Mucosa of gallbladder (tissue), 1 donor: ENCODE results near the gene NIT1. TPM values are rescaled to one million over a fixed set of nuclear protein-coding genes. Genes with fewer than 3 reads are reported as not detected.

ENCODE experiments used
- DNase-seq: peaks from one replicate; pipeline ENCODE4 v3.0.0-alpha.2; 2020; ENCODE audit warnings: low spot score
- total RNA-seq: library from RNA; stranded (reverse); gene quantifications from one replicate; pipeline ENCODE4 v1.2.1, GENCODE V29; 2021
- donor health status: DM: no; HTN: no; CAD: no.

NIT1 gene, protein sequence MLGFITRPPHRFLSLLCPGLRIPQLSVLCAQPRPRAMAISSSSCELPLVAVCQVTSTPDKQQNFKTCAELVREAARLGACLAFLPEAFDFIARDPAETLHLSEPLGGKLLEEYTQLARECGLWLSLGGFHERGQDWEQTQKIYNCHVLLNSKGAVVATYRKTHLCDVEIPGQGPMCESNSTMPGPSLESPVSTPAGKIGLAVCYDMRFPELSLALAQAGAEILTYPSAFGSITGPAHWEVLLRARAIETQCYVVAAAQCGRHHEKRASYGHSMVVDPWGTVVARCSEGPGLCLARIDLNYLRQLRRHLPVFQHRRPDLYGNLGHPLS
- total RNA-seq, result 67.6 TPM

DNA sequence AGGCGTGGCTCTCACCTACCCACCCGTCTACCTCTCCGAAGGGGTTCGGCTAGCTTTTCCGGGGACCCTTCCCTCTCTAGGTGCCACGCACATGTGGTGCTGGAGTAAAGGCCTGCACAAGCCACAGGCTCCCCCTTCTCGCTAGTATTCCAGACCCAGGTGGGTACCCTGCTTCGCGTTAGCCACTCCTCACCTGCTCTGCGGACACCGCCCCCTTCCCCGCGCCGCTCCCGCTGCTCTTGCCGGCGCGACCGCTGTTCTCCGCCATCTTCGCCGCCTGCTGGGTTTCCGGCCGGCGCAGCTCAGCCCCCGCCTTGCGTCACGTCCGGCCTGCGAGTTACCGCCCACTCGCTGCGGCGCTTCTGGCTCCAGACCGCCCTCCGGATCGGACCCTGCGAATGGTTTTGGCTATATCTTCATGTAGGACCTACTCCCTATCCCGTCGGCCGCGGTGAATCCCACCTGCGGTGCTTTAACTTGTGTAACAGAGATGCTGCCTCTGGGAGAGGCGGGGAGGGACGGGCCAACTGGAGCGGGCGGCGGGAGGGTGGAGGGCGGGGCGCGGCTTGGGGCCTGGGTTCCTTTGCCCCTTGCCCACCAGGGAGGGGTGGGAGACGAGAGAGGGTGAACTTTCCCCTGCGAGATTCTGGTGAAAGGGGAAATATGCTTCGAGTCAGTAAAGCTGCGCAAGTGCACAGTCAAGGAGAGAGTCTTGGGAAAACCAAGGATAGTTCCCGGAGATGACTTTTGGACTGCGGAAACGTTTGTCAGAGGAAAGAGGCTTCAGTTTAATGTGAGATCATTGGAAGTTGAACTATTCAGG lies at the start of gene NIT1, which contains the start of gene PFDN2:
TSS of gene NIT1 (plus strand) at position 347 of the 823 bp plus-strand sequence. CDS start at position 419, 72 bp downstream.
TSS of gene PFDN2 (minus strand) at position 279 of the 823 bp plus-strand sequence. CDS start at position 268, 11 bp downstream.
- peak; percentile 83 for DNase-seq

DNA sequence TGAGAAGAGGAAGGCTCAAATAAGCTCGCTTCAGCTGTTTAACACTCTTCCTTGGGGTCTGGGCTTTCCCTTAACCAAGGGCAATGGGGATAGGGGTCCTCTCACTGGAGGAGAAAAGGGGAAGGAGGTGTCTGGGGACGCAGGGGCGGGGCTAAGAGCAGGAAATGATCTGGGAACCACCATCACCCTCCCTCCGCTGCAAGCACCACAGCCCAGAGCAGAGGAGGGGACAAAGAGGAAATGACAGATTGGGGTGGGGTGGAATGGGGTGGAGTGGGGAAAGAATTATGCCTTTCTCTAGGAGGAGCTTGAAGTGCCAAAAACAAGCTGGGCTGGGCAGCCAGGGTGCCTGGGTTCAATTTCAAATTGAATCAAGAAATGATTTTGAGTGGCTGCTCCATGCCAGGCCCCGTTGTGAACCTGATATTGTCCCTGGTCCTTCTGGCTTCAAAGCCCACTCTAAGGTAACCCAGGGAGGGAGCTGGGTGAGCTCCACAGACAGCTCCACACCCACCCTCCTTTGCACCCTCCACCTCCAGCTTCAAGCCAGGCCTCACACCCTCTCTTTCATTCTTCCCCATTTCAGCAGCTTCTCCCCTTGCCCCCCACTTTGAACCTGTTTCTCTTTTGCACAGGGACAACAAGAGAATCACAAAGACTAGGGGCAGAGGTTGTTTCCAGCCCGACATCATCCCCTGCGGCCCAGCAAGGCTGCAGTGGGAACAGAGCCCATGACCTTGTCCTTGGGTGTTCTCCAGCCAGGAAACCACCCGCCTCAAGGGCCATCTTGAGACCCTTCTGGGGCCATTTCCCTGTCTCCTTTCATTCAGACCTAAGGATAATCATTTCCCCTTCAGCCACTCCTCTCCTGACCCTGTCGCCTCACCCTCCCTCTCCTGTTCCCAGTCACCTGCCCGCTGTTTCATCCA lies 49.3 kb upstream of the NIT1 start:
- peak; percentile 62 for DNase-seq

DNA sequence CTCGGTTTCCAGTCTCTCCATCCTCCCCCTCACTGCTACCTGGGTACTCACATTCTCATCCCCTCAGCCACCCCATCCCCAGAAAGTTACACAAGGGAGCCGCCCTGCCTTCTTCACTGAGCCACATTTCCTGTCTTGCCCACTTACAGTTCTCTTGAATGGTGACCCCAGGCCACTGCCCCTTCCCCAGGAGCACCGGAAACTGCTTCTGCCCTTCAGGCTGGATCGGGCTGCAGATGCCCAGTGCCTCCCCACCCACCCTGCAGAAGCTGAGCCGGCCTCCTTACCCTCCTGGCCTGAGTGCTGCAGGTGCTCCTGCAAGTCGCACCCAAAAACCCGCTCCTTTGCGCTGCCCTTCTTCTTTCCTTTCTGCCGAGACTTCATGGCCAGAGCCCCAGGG lies 48.7 kb upstream of the NIT1 start:
- DNase-seq, result no peak

- peak; percentile 68 for DNase-seq
These were observed 48.1 kb upstream of the NIT1 start, which contains the start of gene ARHGAP30 for GRCh38 chr1:161069731-161070270. Gene ARHGAP30 (minus strand): TSS chr1:161069891. CDS start chr1:161069624, 267 bp downstream.

DNA sequence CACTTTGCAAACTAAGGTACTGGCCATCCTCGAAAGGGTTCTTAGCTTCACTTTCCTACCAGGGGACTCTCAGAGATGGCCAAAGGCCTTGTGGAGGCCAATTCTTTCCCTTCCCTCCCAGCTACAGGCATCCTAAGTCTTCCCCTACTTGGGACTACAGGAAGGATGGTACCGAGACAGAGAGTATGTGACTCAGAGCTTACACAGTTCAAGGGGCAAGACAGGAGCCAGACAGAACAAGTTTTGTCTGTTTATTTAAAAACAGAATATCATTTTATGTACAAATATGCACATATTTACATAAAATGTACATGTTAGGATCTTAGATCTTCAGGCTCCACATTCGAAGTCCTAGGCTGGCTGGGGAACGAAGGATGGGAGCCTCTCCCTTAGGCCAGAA lies 47.1 kb upstream of the NIT1 start:
- DNase-seq, result no peak

DNA sequence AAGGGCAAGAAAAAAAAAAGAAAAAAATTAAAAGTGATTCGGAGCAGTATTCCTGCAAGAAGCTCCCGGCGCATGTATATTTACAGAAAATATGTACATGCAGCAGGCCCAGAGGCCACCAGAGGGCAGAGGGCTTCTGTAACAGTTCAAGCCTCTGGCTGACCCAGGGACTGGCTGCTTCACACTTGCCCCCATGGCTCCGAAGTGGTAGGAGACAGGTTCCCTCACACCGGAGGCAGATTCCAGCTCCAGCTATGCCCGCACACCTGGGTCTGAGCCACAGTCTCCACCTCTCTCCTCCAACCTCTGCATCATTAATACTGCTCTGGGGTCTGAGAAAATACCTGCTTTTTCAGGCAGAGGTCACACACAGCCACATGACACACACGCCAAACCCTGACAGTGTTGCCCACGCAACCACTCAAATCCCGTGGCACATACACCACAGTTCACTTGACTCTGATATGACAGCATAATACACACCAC lies 46.0 kb upstream of the NIT1 start:
- no peak for DNase-seq

- no peak for DNase-seq
These were observed 45.0 kb upstream of the NIT1 start for GRCh38 chr1:161072751-161073449.

DNA sequence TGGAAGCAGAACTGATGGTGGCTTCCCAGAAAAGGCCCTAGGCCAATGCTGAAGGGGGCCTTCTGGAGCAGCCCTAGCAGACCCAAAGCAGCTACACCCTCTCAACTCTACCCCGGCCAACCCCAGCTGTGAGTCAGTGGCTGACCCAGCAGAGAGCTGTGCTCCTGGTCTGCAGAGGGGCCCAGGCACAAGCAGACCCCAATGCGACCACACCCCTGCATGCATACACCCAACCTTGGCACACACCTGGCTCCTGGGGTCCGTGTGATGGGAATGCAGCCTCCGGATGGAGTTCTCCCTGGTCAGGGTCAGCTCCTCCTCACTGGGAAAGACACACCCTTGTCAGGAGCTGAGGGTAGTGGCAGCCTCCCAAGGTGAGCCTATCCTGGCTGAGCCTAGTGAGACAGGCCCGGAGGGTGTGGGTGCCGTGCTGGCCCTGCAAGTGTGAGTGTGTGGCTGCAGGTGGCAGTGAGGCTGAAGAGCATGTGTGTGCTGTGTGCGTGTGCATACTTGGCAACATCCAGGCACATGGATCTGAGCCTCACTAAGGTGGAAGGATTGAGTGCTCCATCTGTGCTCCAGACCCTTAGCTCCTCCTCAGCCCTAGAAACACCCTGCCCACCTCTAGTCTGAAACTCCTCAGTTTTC lies 44.3 kb upstream of the NIT1 start:
- DNase-seq, result peak; percentile 54

DNA sequence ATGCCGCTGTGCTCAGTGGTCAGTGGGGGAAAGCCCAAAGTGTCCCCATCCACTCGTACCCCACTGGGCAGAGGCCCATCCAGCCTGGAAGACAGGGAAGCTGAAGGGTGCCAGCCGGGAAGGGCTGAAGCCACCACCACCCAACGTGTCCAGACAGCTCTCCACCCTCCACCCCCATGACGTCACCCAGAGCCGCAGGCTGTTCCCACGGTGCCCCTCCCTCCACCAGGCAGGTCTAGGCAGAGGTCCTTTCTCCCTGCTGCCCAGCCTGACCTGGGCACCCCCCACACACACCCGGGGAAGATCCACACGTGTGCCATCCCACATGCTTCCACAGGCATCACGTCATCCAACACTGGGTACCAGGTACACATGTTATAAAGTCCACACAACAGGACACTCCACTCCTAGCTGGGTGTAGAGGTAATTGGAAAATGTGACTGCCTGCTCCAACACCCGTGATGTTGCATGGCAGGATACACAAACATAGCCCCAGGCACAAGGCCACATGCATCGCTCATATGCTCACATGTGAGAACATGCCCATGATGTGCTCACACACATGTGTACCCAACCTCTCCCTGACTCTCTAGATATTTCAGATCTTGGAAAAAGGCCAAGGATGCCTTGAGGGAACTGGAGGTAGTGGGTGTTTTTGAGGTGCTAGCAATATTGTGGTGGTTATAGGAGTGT lies 43.1 kb upstream of the NIT1 start:
- DNase-seq, result no peak

DNA sequence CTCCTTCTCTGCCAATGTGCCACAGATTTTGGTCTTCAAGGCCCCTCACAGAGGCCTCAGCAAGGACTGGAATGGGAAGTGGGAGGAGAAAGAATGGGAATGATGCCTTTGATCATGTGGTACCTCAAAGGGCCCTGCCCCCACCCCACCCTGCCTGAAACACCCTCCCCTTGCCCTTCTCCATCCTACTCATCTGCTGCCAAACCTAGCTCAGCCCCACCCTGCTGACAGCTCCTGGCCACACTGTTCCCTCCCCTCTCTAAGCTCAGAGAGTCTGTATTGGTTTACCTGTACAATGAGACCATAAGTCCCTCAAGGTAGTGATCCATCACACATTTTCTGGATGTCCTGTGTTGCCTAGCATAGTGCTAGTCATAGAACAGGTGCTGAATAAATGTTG lies 41.5 kb upstream of the NIT1 start:
- no peak for DNase-seq

- no peak for DNase-seq
These were observed 40.5 kb upstream of the NIT1 start for GRCh38 chr1:161077426-161077825.

GRCh38 chr1:161079436-161080110 lies 38.3 kb upstream of the NIT1 start:
- DNase-seq, result no peak

GRCh38 chr1:161080441-161081405 lies 37.2 kb upstream of the NIT1 start:
- DNase-seq, result no peak

- DNase-seq, result no peak
These were observed 36.4 kb upstream of the NIT1 start for GRCh38 chr1:161081519-161081918.

DNA sequence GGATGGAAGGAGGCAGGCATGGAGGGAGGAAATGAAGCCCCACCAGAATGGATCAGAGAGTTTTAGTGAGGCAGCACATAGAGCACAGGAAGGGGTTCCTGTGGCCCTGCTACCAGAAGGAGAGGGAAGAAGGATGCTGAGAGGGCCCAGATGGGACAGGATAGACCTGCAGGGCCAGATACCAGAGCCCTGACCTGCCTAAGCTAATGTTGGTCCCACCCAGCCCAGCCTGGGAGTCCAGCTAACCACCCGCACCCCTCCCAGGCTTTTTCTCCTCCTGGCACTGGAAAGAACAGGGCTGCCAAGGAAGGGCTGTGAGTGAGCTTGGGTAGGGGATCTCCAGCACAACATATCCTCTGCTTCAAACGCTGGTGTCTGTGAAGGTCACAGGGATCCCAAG lies 35.4 kb upstream of the NIT1 start:
- DNase-seq, result no peak

GRCh38 chr1:161082996-161083747 lies 34.7 kb upstream of the NIT1 start:
- peak; percentile 90 for DNase-seq
